ENCODE data around the gene CNTNAP5.

CNTNAP5 gene

DNA sequence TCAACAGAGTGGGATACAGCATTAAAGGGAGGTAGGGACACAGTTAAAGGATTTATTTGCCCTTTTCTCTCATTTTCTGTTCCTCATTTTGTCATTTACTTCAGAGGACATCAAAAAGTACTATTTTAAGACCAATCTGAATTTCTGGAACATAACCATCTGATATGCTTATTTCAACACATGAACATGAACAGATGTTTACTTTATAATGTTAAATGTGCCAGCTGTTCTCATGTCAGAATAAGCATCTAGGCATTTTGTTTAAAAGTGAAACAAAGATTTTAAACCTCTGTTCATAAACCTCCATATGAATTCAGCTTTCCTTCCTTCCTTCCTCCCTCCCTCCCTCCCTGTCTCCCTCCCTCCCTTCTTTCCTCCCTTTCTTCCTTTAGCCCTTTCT lies 677.7 kb downstream of the CNTNAP5 start:
- no peak for DNase-seq (ENCODE audit: extremely low read depth, low read depth)
- no peak overlapping the region for H3K4me3 ChIP-seq (replicated peaks; ENCODE audit: low read depth, low read length)
- TF ChIP-seq CTCF (IDR thresholded peaks at IDR 0.05; ENCODE audit: low read depth, low read length, missing control alignments): no peak

GRCh38 chr2:124704071-124704925 lies 679.2 kb downstream of the CNTNAP5 start:
- H3K4me3 ChIP-seq (replicated peaks; ENCODE audit: low read depth, low read length): no peak overlapping the region
- TF ChIP-seq CTCF (IDR thresholded peaks at IDR 0.05; ENCODE audit: low read depth, low read length, missing control alignments): no peak
- no peak for DNase-seq (ENCODE audit: extremely low read depth, low read depth)

DNA sequence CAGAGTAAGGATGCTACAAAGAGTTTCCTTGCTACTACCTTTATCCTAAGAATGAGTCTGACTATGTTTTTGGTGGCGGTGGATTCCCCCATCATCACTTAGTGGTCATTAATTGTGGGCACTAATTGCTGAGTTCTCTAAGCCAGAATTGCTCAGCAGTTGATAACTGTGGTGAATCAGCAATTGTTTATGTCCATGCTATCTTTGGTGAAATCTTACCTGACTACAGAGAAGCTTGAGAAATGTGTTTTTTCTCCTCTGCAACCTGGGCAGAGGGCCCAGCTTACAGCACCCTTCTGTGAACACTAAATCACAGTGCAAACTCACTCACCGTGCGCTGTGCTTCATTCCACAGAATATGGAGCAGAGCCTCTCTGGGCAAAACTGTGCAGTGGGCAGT lies 683.6 kb downstream of the CNTNAP5 start:
- no peak overlapping the region for H3K4me3 ChIP-seq (replicated peaks; ENCODE audit: low read depth, low read length)
- DNase-seq (ENCODE audit: extremely low read depth, low read depth): no peak
- TF ChIP-seq CTCF (IDR thresholded peaks at IDR 0.05; ENCODE audit: low read depth, low read length, missing control alignments): no peak

- H3K4me3 ChIP-seq (replicated peaks; ENCODE audit: low read depth, low read length): no peak overlapping the region
- no peak for DNase-seq (ENCODE audit: extremely low read depth, low read depth)
- no peak for TF ChIP-seq CTCF (IDR thresholded peaks at IDR 0.05; ENCODE audit: low read depth, low read length, missing control alignments)
Measured at GRCh38 chr2:124713969-124714368, 688.9 kb downstream of the CNTNAP5 start.

DNA sequence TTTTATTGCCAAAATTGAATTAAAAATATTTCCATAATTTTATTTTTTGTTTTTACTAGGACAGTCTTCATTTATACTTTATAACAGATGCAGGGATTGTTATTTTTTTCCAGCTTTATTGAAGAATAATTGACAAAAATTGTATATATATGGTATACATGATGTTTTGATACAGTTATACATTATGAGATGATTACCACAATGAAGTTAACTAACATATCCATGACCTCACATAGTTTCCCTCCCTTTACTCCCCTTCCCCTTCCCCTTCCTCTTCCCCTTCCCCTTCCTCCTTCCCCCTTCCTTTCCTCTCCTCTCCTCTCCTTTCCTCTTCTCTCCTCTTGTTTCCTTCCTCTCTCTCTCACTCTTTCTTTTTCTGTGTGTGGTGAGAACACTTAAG lies 700.1 kb downstream of the CNTNAP5 start:
- DNase-seq (ENCODE audit: extremely low read depth, low read depth): no peak
- no peak for TF ChIP-seq CTCF (IDR thresholded peaks at IDR 0.05; ENCODE audit: low read depth, low read length, missing control alignments)
- no peak overlapping the region for H3K4me3 ChIP-seq (replicated peaks; ENCODE audit: low read depth, low read length)

GRCh38 chr2:124740636-124741035 lies 715.5 kb downstream of the CNTNAP5 start:
- H3K4me3 ChIP-seq (replicated peaks; ENCODE audit: low read depth, low read length): no peak overlapping the region
- no peak for DNase-seq (ENCODE audit: extremely low read depth, low read depth)
- no peak for TF ChIP-seq CTCF (IDR thresholded peaks at IDR 0.05; ENCODE audit: low read depth, low read length, missing control alignments)

All from HFF-Myc (cell line).